Measurements from ENCODE around the gene DNAJC1.

Gene DNAJC1

DNA sequence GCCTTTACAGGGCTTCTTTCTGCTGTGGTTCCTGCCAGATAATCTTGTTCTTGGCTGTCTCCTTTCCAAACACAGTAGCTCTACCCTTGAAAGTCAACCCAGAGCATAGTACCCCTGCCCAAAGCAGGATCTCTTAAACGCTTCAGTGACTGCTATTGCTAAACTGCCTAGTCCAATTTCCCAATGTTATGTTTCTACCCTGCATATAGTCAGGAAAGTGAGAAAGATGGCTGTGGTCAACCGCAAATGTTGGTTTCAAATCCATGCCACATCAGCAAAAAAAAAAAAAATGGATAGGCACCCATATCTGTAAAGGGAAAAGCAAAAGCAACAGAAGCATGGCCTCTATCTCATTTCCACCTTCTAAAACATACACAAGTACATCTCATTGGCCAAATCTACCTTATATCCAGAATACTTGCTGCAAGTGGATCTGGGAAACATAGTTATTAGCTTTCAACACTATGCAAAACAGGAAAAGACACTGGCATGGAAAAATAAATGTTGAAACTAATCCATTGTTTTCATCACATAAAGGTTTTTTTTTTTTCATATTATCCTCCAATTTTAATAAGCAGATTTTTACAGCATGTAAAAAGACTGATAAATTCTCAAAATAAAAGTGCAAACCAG lies 59.8 kb downstream of the DNAJC1 start:
- Histone ChIP-seq H3K9ac (ENCODE audit: low read length) (no peak overlapping the region), H3K27me3 (ENCODE audit: control insufficient read depth, insufficient read depth, low read length) (no peaks in the 10 kb centered on the region), H3K9me3 (ENCODE audit: control insufficient read depth, low read length) (no peaks in the 10 kb centered on the region), H3K4me3 (ENCODE audit: low read length) (no peak overlapping the region), H3K4me1 (ENCODE audit: control insufficient read depth, insufficient read depth, low read length) (no peaks in the 10 kb centered on the region), H3K36me3 (ENCODE audit: control insufficient read depth, insufficient read depth, low read length) (no peaks in the 10 kb centered on the region)

DNA sequence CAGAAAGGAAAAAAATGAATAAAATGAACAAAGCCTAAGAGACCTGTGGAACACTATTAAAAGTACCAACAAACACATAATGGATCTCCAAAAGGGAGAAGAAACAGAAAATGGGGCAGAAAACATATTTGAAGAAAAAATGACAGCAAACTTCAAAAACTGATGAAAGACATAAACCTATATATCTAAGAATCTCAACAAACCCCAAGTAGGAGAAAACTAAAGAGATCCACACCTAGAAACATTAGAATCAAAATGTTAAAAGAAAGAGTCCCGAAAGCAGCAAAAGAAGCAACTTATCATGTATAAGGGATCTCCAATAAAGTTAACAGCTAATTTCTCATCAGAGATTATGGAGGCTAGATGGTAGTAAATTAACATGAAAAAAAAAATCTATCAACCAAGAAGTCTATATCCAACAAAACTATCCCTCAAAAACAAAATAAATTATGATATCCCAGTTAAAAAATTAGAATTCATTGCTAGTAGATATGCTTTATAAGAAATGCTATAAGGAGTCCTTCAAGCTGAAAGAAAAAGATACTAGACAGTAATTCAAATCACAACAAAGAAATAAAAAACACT lies 68.0 kb downstream of the DNAJC1 start:
- H3K9ac ChIP-seq (ENCODE audit: low read length) = no peak overlapping the region
- no peaks in the 10 kb centered on the region for H3K4me1 ChIP-seq (ENCODE audit: control insufficient read depth, insufficient read depth, low read length)
- no peaks in the 10 kb centered on the region for H3K27me3 ChIP-seq (ENCODE audit: control insufficient read depth, insufficient read depth, low read length)
- H3K9me3 ChIP-seq (ENCODE audit: control insufficient read depth, low read length) = peaks cover 5% of the 10 kb centered on the region
- H3K36me3 ChIP-seq (ENCODE audit: control insufficient read depth, insufficient read depth, low read length) = no peaks in the 10 kb centered on the region
- H3K4me3 ChIP-seq (ENCODE audit: low read length) = no peak overlapping the region

- Histone ChIP-seq H3K27me3 (ENCODE audit: control insufficient read depth, insufficient read depth, low read length) (no peaks in the 10 kb centered on the region), H3K9me3 (ENCODE audit: control insufficient read depth, low read length) (peaks cover 5% of the 10 kb centered on the region), H3K4me3 (ENCODE audit: low read length) (no peak overlapping the region)
Observed at GRCh38 chr10:21934307-21934706, 69.2 kb downstream of the DNAJC1 start.

GRCh38 chr10:21929070-21929469 lies 74.5 kb downstream of the DNAJC1 start:
- no peaks in the 10 kb centered on the region for H3K9me3 ChIP-seq (ENCODE audit: control insufficient read depth, low read length)
- H3K36me3 ChIP-seq (ENCODE audit: control insufficient read depth, insufficient read depth, low read length) = no peaks in the 10 kb centered on the region
- H3K4me1 ChIP-seq (ENCODE audit: control insufficient read depth, insufficient read depth, low read length) = no peaks in the 10 kb centered on the region
- no peak overlapping the region for H3K9ac ChIP-seq (ENCODE audit: low read length)
- no peak overlapping the region for H3K4me3 ChIP-seq (ENCODE audit: low read length)
- no peaks in the 10 kb centered on the region for H3K27me3 ChIP-seq (ENCODE audit: control insufficient read depth, insufficient read depth, low read length)

More at GRCh38 chr10:21934307-21934706, 69.2 kb downstream of the DNAJC1 start:
- H3K9ac ChIP-seq (ENCODE audit: low read length) = no peak overlapping the region
- no peaks in the 10 kb centered on the region for H3K4me1 ChIP-seq (ENCODE audit: control insufficient read depth, insufficient read depth, low read length)
- no peaks in the 10 kb centered on the region for H3K36me3 ChIP-seq (ENCODE audit: control insufficient read depth, insufficient read depth, low read length)

GRCh38 chr10:21927631-21928353 lies 75.7 kb downstream of the DNAJC1 start:
- no peaks in the 10 kb centered on the region for H3K4me1 ChIP-seq (ENCODE audit: control insufficient read depth, insufficient read depth, low read length)
- no peaks in the 10 kb centered on the region for H3K36me3 ChIP-seq (ENCODE audit: control insufficient read depth, insufficient read depth, low read length)
- no peak overlapping the region for H3K9ac ChIP-seq (ENCODE audit: low read length)
- no peak overlapping the region for H3K4me3 ChIP-seq (ENCODE audit: low read length)
- H3K27me3 ChIP-seq (ENCODE audit: control insufficient read depth, insufficient read depth, low read length) = no peaks in the 10 kb centered on the region
- no peaks in the 10 kb centered on the region for H3K9me3 ChIP-seq (ENCODE audit: control insufficient read depth, low read length)

DNA sequence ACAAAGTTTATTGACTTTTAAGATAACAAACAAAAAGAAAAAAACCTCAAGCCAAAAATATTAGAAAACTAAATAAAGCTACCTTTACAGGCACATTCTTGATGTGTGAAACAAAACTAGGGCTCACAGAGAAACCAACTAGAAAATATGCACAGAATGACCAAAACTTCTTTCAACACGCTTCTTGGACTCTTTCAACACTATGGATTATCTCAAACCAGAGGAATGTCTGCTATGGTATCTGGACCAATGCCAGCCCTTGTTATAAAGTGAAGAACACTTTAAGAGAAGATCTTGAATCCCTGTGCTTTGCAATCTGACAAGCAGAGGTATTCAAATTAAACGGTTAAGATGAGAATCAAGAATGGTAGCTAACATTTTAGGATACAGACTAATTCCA lies 76.6 kb downstream of the DNAJC1 start:
- Histone ChIP-seq H3K9me3 (ENCODE audit: control insufficient read depth, low read length) (no peaks in the 10 kb centered on the region), H3K4me1 (ENCODE audit: control insufficient read depth, insufficient read depth, low read length) (no peaks in the 10 kb centered on the region), H3K27me3 (ENCODE audit: control insufficient read depth, insufficient read depth, low read length) (no peaks in the 10 kb centered on the region), H3K4me3 (ENCODE audit: low read length) (no peak overlapping the region), H3K9ac (ENCODE audit: low read length) (no peak overlapping the region), H3K36me3 (ENCODE audit: control insufficient read depth, insufficient read depth, low read length) (no peaks in the 10 kb centered on the region)

GRCh38 chr10:21926358-21926925 lies 77.1 kb downstream of the DNAJC1 start:
- H3K4me3 ChIP-seq (ENCODE audit: low read length) = no peak overlapping the region
- H3K4me1 ChIP-seq (ENCODE audit: control insufficient read depth, insufficient read depth, low read length) = no peaks in the 10 kb centered on the region
- no peaks in the 10 kb centered on the region for H3K36me3 ChIP-seq (ENCODE audit: control insufficient read depth, insufficient read depth, low read length)
- H3K9me3 ChIP-seq (ENCODE audit: control insufficient read depth, low read length) = no peaks in the 10 kb centered on the region
- H3K27me3 ChIP-seq (ENCODE audit: control insufficient read depth, insufficient read depth, low read length) = no peaks in the 10 kb centered on the region
- H3K9ac ChIP-seq (ENCODE audit: low read length) = no peak overlapping the region

- Histone ChIP-seq H3K27me3 (ENCODE audit: control insufficient read depth, insufficient read depth, low read length) (no peaks in the 10 kb centered on the region), H3K4me3 (ENCODE audit: low read length) (no peak overlapping the region), H3K9ac (ENCODE audit: low read length) (no peak overlapping the region), H3K4me1 (ENCODE audit: control insufficient read depth, insufficient read depth, low read length) (no peaks in the 10 kb centered on the region), H3K36me3 (ENCODE audit: control insufficient read depth, insufficient read depth, low read length) (no peaks in the 10 kb centered on the region), H3K9me3 (ENCODE audit: control insufficient read depth, low read length) (no peaks in the 10 kb centered on the region)
Observed at GRCh38 chr10:21925851-21926250, 77.7 kb downstream of the DNAJC1 start.

GRCh38 chr10:21924511-21924910 lies 79.0 kb downstream of the DNAJC1 start:
- Histone ChIP-seq H3K4me1 (ENCODE audit: control insufficient read depth, insufficient read depth, low read length) (no peaks in the 10 kb centered on the region), H3K9me3 (ENCODE audit: control insufficient read depth, low read length) (no peaks in the 10 kb centered on the region), H3K9ac (ENCODE audit: low read length) (no peak overlapping the region), H3K36me3 (ENCODE audit: control insufficient read depth, insufficient read depth, low read length) (no peaks in the 10 kb centered on the region), H3K4me3 (ENCODE audit: low read length) (no peak overlapping the region), H3K27me3 (ENCODE audit: control insufficient read depth, insufficient read depth, low read length) (no peaks in the 10 kb centered on the region)

- Histone ChIP-seq H3K4me3 (ENCODE audit: low read length) (no peak overlapping the region), H3K27me3 (ENCODE audit: control insufficient read depth, insufficient read depth, low read length) (no peaks in the 10 kb centered on the region), H3K9ac (ENCODE audit: low read length) (no peak overlapping the region), H3K9me3 (ENCODE audit: control insufficient read depth, low read length) (no peaks in the 10 kb centered on the region), H3K36me3 (ENCODE audit: control insufficient read depth, insufficient read depth, low read length) (no peaks in the 10 kb centered on the region), H3K4me1 (ENCODE audit: control insufficient read depth, insufficient read depth, low read length) (no peaks in the 10 kb centered on the region)
Observed at GRCh38 chr10:21920633-21921032, 82.9 kb downstream of the DNAJC1 start.

DNA sequence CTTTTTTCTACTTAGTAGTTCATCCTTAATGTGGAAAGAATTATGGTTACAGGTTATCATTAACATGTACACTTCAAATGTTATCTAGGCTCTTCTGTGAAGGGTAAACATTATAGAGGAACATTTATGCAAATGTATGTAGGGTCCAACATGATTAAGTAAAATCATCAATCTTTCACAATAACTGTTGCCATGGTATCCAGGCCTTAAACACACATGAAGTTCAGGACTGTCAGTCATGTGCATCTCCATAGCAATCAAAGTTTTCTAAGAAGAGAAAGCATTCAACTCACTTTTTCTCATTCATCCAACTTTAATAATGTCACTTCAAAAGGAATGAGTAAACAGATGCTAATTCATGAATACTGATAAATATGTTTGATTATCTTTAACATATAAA lies 83.6 kb downstream of the DNAJC1 start:
- no peaks in the 10 kb centered on the region for H3K4me1 ChIP-seq (ENCODE audit: control insufficient read depth, insufficient read depth, low read length)
- no peaks in the 10 kb centered on the region for H3K36me3 ChIP-seq (ENCODE audit: control insufficient read depth, insufficient read depth, low read length)
- no peak overlapping the region for H3K9ac ChIP-seq (ENCODE audit: low read length)
- no peak overlapping the region for H3K4me3 ChIP-seq (ENCODE audit: low read length)
- no peaks in the 10 kb centered on the region for H3K9me3 ChIP-seq (ENCODE audit: control insufficient read depth, low read length)
- no peaks in the 10 kb centered on the region for H3K27me3 ChIP-seq (ENCODE audit: control insufficient read depth, insufficient read depth, low read length)

GRCh38 chr10:21919117-21919516 lies 84.4 kb downstream of the DNAJC1 start:
- H3K4me3 ChIP-seq (ENCODE audit: low read length) = no peak overlapping the region
- H3K36me3 ChIP-seq (ENCODE audit: control insufficient read depth, insufficient read depth, low read length) = no peaks in the 10 kb centered on the region
- no peaks in the 10 kb centered on the region for H3K4me1 ChIP-seq (ENCODE audit: control insufficient read depth, insufficient read depth, low read length)
- no peaks in the 10 kb centered on the region for H3K27me3 ChIP-seq (ENCODE audit: control insufficient read depth, insufficient read depth, low read length)
- no peaks in the 10 kb centered on the region for H3K9me3 ChIP-seq (ENCODE audit: control insufficient read depth, low read length)
- no peak overlapping the region for H3K9ac ChIP-seq (ENCODE audit: low read length)

Data from mucosa of stomach (tissue), 1 donor.